SJSA1 (cell line): Measurements from ENCODE around the gene GOLGA1. TPM values are rescaled to one million over a fixed set of nuclear protein-coding genes. Genes with fewer than 3 reads are reported as not detected.

Experiments used
- total RNA-seq: library from RNA; depleted of rRNA; stranded (reverse); fragments of >200 nt; shearing (Covaris generic); gene quantifications from 2 replicates; pipeline ENCODE4 v1.2.3, GENCODE V29; 2014; rRNA removed

The GOLGA1 gene
- total RNA-seq, 1 experiment from 2014 or later: 7.6 TPM

Other genes starting within 250 kb of the GOLGA1 start
- gene NR6A1, start 169.8 kb downstream of the GOLGA1 start, total RNA-seq: 0.88 and 1.0 TPM in 2 replicates
- gene OLFML2A, start 163.9 kb downstream of the GOLGA1 start, total RNA-seq: 5.0 and 7.8 TPM in 2 replicates
- gene WDR38, start 87.6 kb downstream of the GOLGA1 start, total RNA-seq: not detected in 2 replicates
- 1,575 and 1,653 TPM in 2 replicates for gene RPL35, start 79.1 kb downstream of the GOLGA1 start, total RNA-seq
- gene ARPC5L, start 79.0 kb downstream of the GOLGA1 start, total RNA-seq: 31.5 and 41.3 TPM in 2 replicates
- 2.8 and 4.7 TPM in 2 replicates for gene SCAI, start 202.4 kb upstream of the GOLGA1 start, total RNA-seq
- 29.0 and 43.5 TPM in 2 replicates for gene PPP6C, start 248.7 kb upstream of the GOLGA1 start, total RNA-seq